A172 (cell line): ENCODE results near the gene PRKCA. TPM values are rescaled to one million over a fixed set of nuclear protein-coding genes. Genes with fewer than 3 reads are reported as not detected.

Source experiments
- DNase-seq: peaks from one replicate; pipeline ENCODE4 v3.0.0-alpha.2; 2015; ENCODE audit warnings: low spot score
- total RNA-seq: library from RNA; depleted of rRNA; stranded (reverse); fragments of >200 nt; shearing (Covaris generic); gene quantifications from 2 replicates; pipeline ENCODE4 v1.2.3, GENCODE V29; 2014

Gene PRKCA
- total RNA-seq, 1 experiment from 2014 or later = 21.6 TPM

- no peak for DNase-seq
These were observed 350.6 kb downstream of the PRKCA start for GRCh38 chr17:66652840-66653507.

- DNase-seq = no peak
These were observed 351.8 kb downstream of the PRKCA start for GRCh38 chr17:66654106-66654740.

- DNase-seq = no peak
These were observed 352.4 kb downstream of the PRKCA start for GRCh38 chr17:66654764-66655163.

- DNase-seq = no peak
These were observed 353.0 kb downstream of the PRKCA start for GRCh38 chr17:66655461-66655860.

GRCh38 chr17:66655861-66656260 lies 353.4 kb downstream of the PRKCA start:
- DNase-seq = no peak

- peak; percentile 76 for DNase-seq
These were observed 359.2 kb downstream of the PRKCA start for GRCh38 chr17:66661411-66662256.

GRCh38 chr17:66662496-66662895 lies 360.1 kb downstream of the PRKCA start:
- DNase-seq = no peak

GRCh38 chr17:66663041-66663606 lies 360.7 kb downstream of the PRKCA start:
- no peak for DNase-seq

GRCh38 chr17:66664336-66664735 lies 361.9 kb downstream of the PRKCA start:
- DNase-seq = no peak

- no peak for DNase-seq
These were observed 362.8 kb downstream of the PRKCA start for GRCh38 chr17:66665194-66665593.

- DNase-seq = no peak
These were observed 364.7 kb downstream of the PRKCA start for GRCh38 chr17:66667090-66667489.

- no peak for DNase-seq
These were observed 365.1 kb downstream of the PRKCA start for GRCh38 chr17:66667491-66668030.

GRCh38 chr17:66670206-66670605 lies 367.8 kb downstream of the PRKCA start:
- DNase-seq = no peak

- DNase-seq = no peak
These were observed 368.7 kb downstream of the PRKCA start for GRCh38 chr17:66671156-66671555.

- DNase-seq = peak; percentile 67
These were observed 371.4 kb downstream of the PRKCA start for GRCh38 chr17:66673668-66674276.

- no peak for DNase-seq
These were observed 373.0 kb downstream of the PRKCA start for GRCh38 chr17:66675273-66675990.

GRCh38 chr17:66675991-66676371 lies 373.6 kb downstream of the PRKCA start:
- no peak for DNase-seq

GRCh38 chr17:66676421-66676820 lies 374.0 kb downstream of the PRKCA start:
- DNase-seq = peak; percentile 59

- DNase-seq = no peak
These were observed 375.0 kb downstream of the PRKCA start for GRCh38 chr17:66677201-66677981.

- DNase-seq = no peak
These were observed 375.6 kb downstream of the PRKCA start for GRCh38 chr17:66678061-66678460.
